ENCODE measurements around the gene CNTF. TPM values are rescaled to one million over a fixed set of nuclear protein-coding genes. Genes with fewer than 3 reads are reported as not detected.

CNTF gene
- total and polyA plus RNA-seq, 10 of the 15 experiments (the other 5 are each of a cell fraction or from before 2014, with no cell fraction given), result 0.16 to 2.3 (median 0.73) TPM

- TF ChIP-seq ETV6 (conservative IDR thresholded peaks at IDR 0.05 in 1 of 2, IDR thresholded peaks at IDR 0.05 in 1 of 2; ENCODE audit: borderline replicate concordance in 1 of 2, low read depth in 1 of 2) (peak in 1 of 2 experiments; percentile 87; a peak in 2 of 4 replicates), IRF3 (IDR thresholded peaks at IDR 0.05) (no peak), DPF2 (IDR thresholded peaks at IDR 0.05) (peak; percentile 96), ZBTB11 (CRISPR knock-in tag; IDR thresholded peaks at IDR 0.05) (no peak), CREM (IDR thresholded peaks at IDR 0.05; ENCODE audit: low read depth) (peak; percentile 95), PML (IDR thresholded peaks at IDR 0.05; ENCODE audit: low read length) (peak; percentile 95), STAT3 (IDR thresholded peaks at IDR 0.05; ENCODE audit: low read depth, low read length) (0 out of 2 replicates have a peak, but pooled peaks have one; percentile 69), ZNF687 (IDR thresholded peaks at IDR 0.05) (no peak; the same call in 1 of the 2 replicates), CHD1 (IDR thresholded peaks at IDR 0.05; ENCODE audit: low read depth, low read length) (peak; percentile 90; the same call in 1 of the 2 replicates), KDM1A (IDR thresholded peaks at IDR 0.05; ENCODE audit: borderline replicate concordance) (no peak), IRF4 (IDR thresholded peaks at IDR 0.05; ENCODE audit: low read depth, low read length) (peak; percentile 39; the same call in 1 of the 2 replicates), STAT1 (conservative IDR thresholded peaks at IDR 0.05) (peak; percentile 83; the same call in 1 of the 2 replicates), RB1 (IDR thresholded peaks at IDR 0.05; ENCODE audit: borderline replicate concordance) (peak; percentile 87)
- TF ChIP-seq, protein P1, sequence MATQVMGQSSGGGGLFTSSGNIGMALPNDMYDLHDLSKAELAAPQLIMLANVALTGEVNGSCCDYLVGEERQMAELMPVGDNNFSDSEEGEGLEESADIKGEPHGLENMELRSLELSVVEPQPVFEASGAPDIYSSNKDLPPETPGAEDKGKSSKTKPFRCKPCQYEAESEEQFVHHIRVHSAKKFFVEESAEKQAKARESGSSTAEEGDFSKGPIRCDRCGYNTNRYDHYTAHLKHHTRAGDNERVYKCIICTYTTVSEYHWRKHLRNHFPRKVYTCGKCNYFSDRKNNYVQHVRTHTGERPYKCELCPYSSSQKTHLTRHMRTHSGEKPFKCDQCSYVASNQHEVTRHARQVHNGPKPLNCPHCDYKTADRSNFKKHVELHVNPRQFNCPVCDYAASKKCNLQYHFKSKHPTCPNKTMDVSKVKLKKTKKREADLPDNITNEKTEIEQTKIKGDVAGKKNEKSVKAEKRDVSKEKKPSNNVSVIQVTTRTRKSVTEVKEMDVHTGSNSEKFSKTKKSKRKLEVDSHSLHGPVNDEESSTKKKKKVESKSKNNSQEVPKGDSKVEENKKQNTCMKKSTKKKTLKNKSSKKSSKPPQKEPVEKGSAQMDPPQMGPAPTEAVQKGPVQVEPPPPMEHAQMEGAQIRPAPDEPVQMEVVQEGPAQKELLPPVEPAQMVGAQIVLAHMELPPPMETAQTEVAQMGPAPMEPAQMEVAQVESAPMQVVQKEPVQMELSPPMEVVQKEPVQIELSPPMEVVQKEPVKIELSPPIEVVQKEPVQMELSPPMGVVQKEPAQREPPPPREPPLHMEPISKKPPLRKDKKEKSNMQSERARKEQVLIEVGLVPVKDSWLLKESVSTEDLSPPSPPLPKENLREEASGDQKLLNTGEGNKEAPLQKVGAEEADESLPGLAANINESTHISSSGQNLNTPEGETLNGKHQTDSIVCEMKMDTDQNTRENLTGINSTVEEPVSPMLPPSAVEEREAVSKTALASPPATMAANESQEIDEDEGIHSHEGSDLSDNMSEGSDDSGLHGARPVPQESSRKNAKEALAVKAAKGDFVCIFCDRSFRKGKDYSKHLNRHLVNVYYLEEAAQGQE (IDR thresholded peaks at IDR 0.05; ENCODE audit: low read depth, low read length), result no peak
Observed at GRCh38 chr11:58577555-58578135, 44.8 kb upstream of the CNTF start (continued).

Data from GM12878 (cell line).